PC-9 (cell line): ENCODE results near the gene DLG2.

Experiments
- EZH2 ChIP-seq: fragments of 200-600 bp; sonication (generic); IDR thresholded peaks from 2 replicates; pipeline ENCODE4 v1.8.0; 2017; ENCODE audit warnings: antibody characterized with exemption, low read depth
- TF ChIP-seq, protein P1 (sequence below): fragments of 200-600 bp; sonication (generic); conservative IDR thresholded peaks from 2 replicates; pipeline ENCODE4 v1.6.1; 2017; ENCODE audit warnings: mixed run types, antibody characterized with exemption, mild to moderate bottlenecking, moderate library complexity

DNA sequence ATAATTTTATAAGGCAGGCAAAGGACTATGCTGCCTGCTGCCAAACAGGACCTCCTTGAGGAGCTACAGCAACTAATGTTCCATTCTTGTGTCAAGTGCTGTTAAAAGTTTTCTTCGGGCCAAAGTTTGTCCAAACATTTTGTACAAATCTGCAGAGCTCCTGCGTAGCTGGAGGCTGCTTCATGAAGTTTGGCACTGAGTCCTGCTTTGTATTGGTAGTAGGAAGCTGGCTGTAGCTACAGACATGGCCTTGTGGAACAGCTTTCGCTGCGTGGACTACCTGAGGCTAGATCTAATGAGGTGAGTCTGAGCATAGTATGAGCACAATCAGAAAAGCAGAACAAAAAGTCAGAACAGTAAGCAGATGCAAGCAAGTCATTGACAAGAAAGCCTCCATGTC is 528.1 kb downstream of the DLG2 start:
- TF ChIP-seq, protein P1, sequence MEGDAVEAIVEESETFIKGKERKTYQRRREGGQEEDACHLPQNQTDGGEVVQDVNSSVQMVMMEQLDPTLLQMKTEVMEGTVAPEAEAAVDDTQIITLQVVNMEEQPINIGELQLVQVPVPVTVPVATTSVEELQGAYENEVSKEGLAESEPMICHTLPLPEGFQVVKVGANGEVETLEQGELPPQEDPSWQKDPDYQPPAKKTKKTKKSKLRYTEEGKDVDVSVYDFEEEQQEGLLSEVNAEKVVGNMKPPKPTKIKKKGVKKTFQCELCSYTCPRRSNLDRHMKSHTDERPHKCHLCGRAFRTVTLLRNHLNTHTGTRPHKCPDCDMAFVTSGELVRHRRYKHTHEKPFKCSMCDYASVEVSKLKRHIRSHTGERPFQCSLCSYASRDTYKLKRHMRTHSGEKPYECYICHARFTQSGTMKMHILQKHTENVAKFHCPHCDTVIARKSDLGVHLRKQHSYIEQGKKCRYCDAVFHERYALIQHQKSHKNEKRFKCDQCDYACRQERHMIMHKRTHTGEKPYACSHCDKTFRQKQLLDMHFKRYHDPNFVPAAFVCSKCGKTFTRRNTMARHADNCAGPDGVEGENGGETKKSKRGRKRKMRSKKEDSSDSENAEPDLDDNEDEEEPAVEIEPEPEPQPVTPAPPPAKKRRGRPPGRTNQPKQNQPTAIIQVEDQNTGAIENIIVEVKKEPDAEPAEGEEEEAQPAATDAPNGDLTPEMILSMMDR = no peak
- no peak for TF ChIP-seq EZH2
